GM12878 (cell line): Measurements from ENCODE around the gene PHEX. TPM values are rescaled to one million over a fixed set of nuclear protein-coding genes. Genes with fewer than 3 reads are reported as not detected.

Source experiments
- ATAC-seq: fragments of 200-7000 bp; cut with Tn5 transposase; 3 replicates; pipeline ENCODE4 v1.9.1; 2020; ENCODE audit warnings: mild to moderate bottlenecking, moderate library complexity
- BruUV-seq: library from RNA; stranded (reverse); fragments of 400-500 nt; replicated peaks from 2 replicates; lab custom pipeline; 2021; lab: Mats Ljungman, UMichigan
- CTCF ChIA-PET: fragments of 300-600 bp; sonication (Branson Sonifier 250); formaldehyde crosslinking; extraction: SDS; loops from one replicate; lab custom pipeline; 2021; ENCODE audit warnings: inconsistent platforms; lab: Yijun Ruan, JAX
- POLR2A ChIA-PET: fragments of 350-600 bp; formaldehyde crosslinking; extraction: SDS; loops from one replicate; lab custom pipeline; 2021; ENCODE audit warnings: inconsistent platforms; lab: Charles Lee
- RAD21 ChIA-PET: fragments of 300-600 bp; sonication (Branson Sonifier 250); formaldehyde crosslinking; loops from one replicate; lab custom pipeline; 2023; ENCODE audit warnings: antibody characterized with exemption; ENCODE audit not compliant: unreplicated experiment; lab: Charles Lee
- SMC1A ChIA-PET: fragments of 300-600 bp; sonication (Branson Sonifier 250); formaldehyde crosslinking; loops from one replicate; lab custom pipeline; 2023; ENCODE audit not compliant: unreplicated experiment, uncharacterized antibody; lab: Charles Lee
- DNase-seq: peaks from one replicate; pipeline ENCODE4 v3.0.0-alpha.2; 2011; ENCODE audit warnings: low read depth, low spot score
- FAIRE-seq: peaks from 3 replicates; lab custom pipeline; 2011; peaks lifted over from hg19 to GRCh38; lab: Jason Lieb, UNC
- H2AFZ ChIP-seq: 2 replicates; pipeline ENCODE4 v1.6.0; 2011; ENCODE audit warnings: low read depth, low read length, control low read depth; ENCODE audit not compliant: control insufficient read depth
- H3K27ac ChIP-seq: 2 replicates; pipeline ENCODE4 v1.5.1; 2011; ENCODE audit warnings: control low read depth; ENCODE audit not compliant: control insufficient read depth, insufficient read depth
- H3K27me3 ChIP-seq, 2 experiments: replicated peaks in 1 of 2; 2 replicates each; pipeline versions ENCODE4 v1.6.0 to v1.6.1; 2011; ENCODE audit warnings: low read length in 1 of 2; ENCODE audit not compliant: control insufficient read depth in 2 of 2, insufficient read depth in 2 of 2
- H3K36me3 ChIP-seq, 2 experiments: 2 replicates each; pipeline ENCODE4 v1.5.1; 2011; ENCODE audit warnings: low read length in 1 of 2; ENCODE audit not compliant: control insufficient read depth in 2 of 2, insufficient read depth in 2 of 2
- H3K4me1 ChIP-seq: 2 replicates; pipeline ENCODE4 v1.6.1; 2011; ENCODE audit warnings: mild to moderate bottlenecking, low read length, moderate library complexity, mixed read lengths; ENCODE audit not compliant: control insufficient read depth, insufficient read depth
- H3K4me2 ChIP-seq: 2 replicates; pipeline ENCODE4 v1.6.0; 2011; ENCODE audit warnings: control low read depth; ENCODE audit not compliant: control insufficient read depth, insufficient read depth
- H3K4me3 ChIP-seq: fragments of 200-600 bp; sonication (generic); 2 replicates; pipeline ENCODE4 v1.5.1; 2016
- H3K79me2 ChIP-seq: 2 replicates; pipeline ENCODE4 v1.6.0; 2011; ENCODE audit warnings: low read length; ENCODE audit not compliant: control insufficient read depth, insufficient read depth
- H3K9ac ChIP-seq: 2 replicates; pipeline ENCODE4 v1.8.0; 2011; ENCODE audit warnings: low read length, control low read depth, mixed read lengths; ENCODE audit not compliant: control insufficient read depth, insufficient read depth
- H3K9me3 ChIP-seq: replicated peaks from 3 replicates; pipeline ENCODE4 v1.5.1; 2011; ENCODE audit warnings: mild to moderate bottlenecking, low read length; ENCODE audit not compliant: control insufficient read depth, insufficient read depth
- H4K20me1 ChIP-seq: 2 replicates; pipeline ENCODE4 v1.6.0; 2011; ENCODE audit not compliant: control insufficient read depth, insufficient read depth
- CBX3 ChIP-seq: fragments of 200-600 bp; sonication (generic); IDR thresholded peaks from 2 replicates; pipeline ENCODE4 v1.6.1; 2016; ENCODE audit warnings: low read depth, borderline replicate concordance
- CHD1 ChIP-seq: IDR thresholded peaks from 2 replicates; pipeline ENCODE4 v1.6.1; 2012; ENCODE audit warnings: low read depth, low read length, improper control_type of control experiment
- CTCF ChIP-seq, 3 experiments: IDR thresholded peaks in 2 of 3; conservative IDR thresholded peaks in 1 of 3; 2 replicates each; pipeline ENCODE4 v1.5.1; 2011; ENCODE audit warnings: low read depth in 3 of 3, low read length in 3 of 3, mild to moderate bottlenecking in 3 of 3, control low read depth in 2 of 3, moderate library complexity in 2 of 3, inconsistent platforms in 1 of 3, mixed read lengths in 1 of 3; ENCODE audit not compliant: control insufficient read depth in 2 of 3, insufficient read depth in 1 of 3; ENCODE audit errors: extremely low read depth in 1 of 3
- IRF4 ChIP-seq: IDR thresholded peaks from 2 replicates; pipeline ENCODE4 v1.6.1; 2011; ENCODE audit warnings: low read depth, low read length
- KDM1A ChIP-seq: fragments of 200-600 bp; sonication (generic); IDR thresholded peaks from 2 replicates; pipeline ENCODE4 v1.6.1; 2016; ENCODE audit warnings: borderline replicate concordance
- MEF2A ChIP-seq: IDR thresholded peaks from 2 replicates; pipeline ENCODE4 v1.6.1; 2011; ENCODE audit warnings: low read depth, mild to moderate bottlenecking, low read length, moderate library complexity; ENCODE audit not compliant: insufficient read depth
- MXI1 ChIP-seq: fragments of 150-350 bp; IDR thresholded peaks from 2 replicates; pipeline ENCODE4 v1.6.1; 2011; ENCODE audit warnings: low read depth, mild to moderate bottlenecking, inconsistent platforms, low read length, improper control_type of control experiment
- MYB ChIP-seq: fragments of 150-350 bp; IDR thresholded peaks from 2 replicates; pipeline ENCODE4 v1.6.1; 2014; ENCODE audit warnings: mild to moderate bottlenecking, low read depth, low read length, borderline replicate concordance
- NBN ChIP-seq: fragments of 450-650 bp; IDR thresholded peaks from 2 replicates; pipeline ENCODE4 v1.6.1; 2016
- RELA ChIP-seq: fragments of 450-650 bp; IDR thresholded peaks from 2 replicates; pipeline ENCODE4 v1.8.0; 2014; ENCODE audit warnings: borderline replicate concordance; ENCODE audit not compliant: partially characterized antibody
- REST ChIP-seq: IDR thresholded peaks from 2 replicates; pipeline ENCODE4 v1.6.1; 2012; ENCODE audit warnings: mild to moderate bottlenecking, low read depth, low read length
- RUNX3 ChIP-seq: IDR thresholded peaks from 2 replicates; pipeline ENCODE4 v1.6.1; 2012; ENCODE audit warnings: low read length, inconsistent platforms
- SKIL ChIP-seq: fragments of 450-650 bp; IDR thresholded peaks from 2 replicates; pipeline ENCODE4 v1.6.1; 2017; ENCODE audit warnings: mild to moderate bottlenecking, low read depth, inconsistent platforms; ENCODE audit not compliant: poor library complexity, severe bottlenecking
- TARDBP ChIP-seq: IDR thresholded peaks from 2 replicates; pipeline ENCODE4 v1.6.1; 2016; ENCODE audit warnings: borderline replicate concordance
- ZNF384 ChIP-seq: IDR thresholded peaks from 2 replicates; pipeline ENCODE4 v1.6.1; 2012; ENCODE audit warnings: low read depth, mild to moderate bottlenecking, low read length, improper control_type of control experiment, borderline replicate concordance
- ZSCAN29 ChIP-seq: fragments of 450-650 bp; IDR thresholded peaks from 2 replicates; pipeline ENCODE4 v1.6.1; 2017; ENCODE audit warnings: mild to moderate bottlenecking, moderate library complexity
- WGBS: methylation state at CpG from one replicate; pipeline ENCODE4 v1.1.6; 2016; ENCODE audit warnings: low lambda C conversion rate; ENCODE audit not compliant: insufficient replicate concordance, insufficient coverage; ENCODE audit errors: missing lambda C conversion rate; 5-methylcytosine and 5-hydroxymethylcytosine counted together
- in situ Hi-C: fragments of 300-500 bp; cut with MboI; formaldehyde crosslinking; loops from 9 replicates; pipeline ENCODE4 v1.14.3; 2018; ENCODE audit warnings: mixed read lengths
- intact Hi-C: fragments of 100-400 bp; cut with micrococcal nuclease; formaldehyde crosslinking; loops from one replicate; pipeline ENCODE4 v1.14.2; 2022; ENCODE audit not compliant: unreplicated experiment
- polyA plus RNA-seq, 11 experiments: library from polyadenylated mRNA; depleted of rRNA in 4 of 11; unstranded in 6 of 11; stranded (reverse) in 5 of 11; fragments of >200 nt; fragmentation: Nextera tagmentation in 4 of 11; fragmentation: Illumina TruSeq in 1 of 11; extraction: Ambion mirVana in 4 of 11; extraction: Trizol in 1 of 11; gene quantifications; 1 replicate in 1 of 11; 2 replicates in 10 of 11; pipeline versions ENCODE4 v1.2.1 to v1.2.3, GENCODE V29; 2011 to 2016; ENCODE audit warnings: inconsistent platforms in 2 of 11, missing spikeins in 2 of 11, low read depth in 1 of 11
- total RNA-seq, 4 experiments: library from RNA; depleted of rRNA in 3 of 4; stranded (reverse); fragments of >200 nt in 3 of 4; fragmentation: Illumina TruSeq in 1 of 4; extraction: Trizol in 1 of 4; gene quantifications; 2 replicates each; pipeline versions ENCODE4 v1.2.1 to v1.2.3, GENCODE V29; 2013 to 2021

PHEX gene
- total and polyA plus RNA-seq, 10 of the 15 experiments (the other 5 are each of a cell fraction or from before 2014, with no cell fraction given): 0.12 to 97.2 (median 0.55) TPM

- peak; percentile 74 for ATAC-seq
- Histone ChIP-seq H3K4me2 (no peak overlapping the region), H3K4me1 (peaks cover 4% of the 10 kb centered on the region; the same call in 1 of the 2 replicates), H3K79me2 (no peaks in the 10 kb centered on the region), H3K4me3 (no peak overlapping the region), H3K27me3 (no peaks in the 10 kb centered on the region), H3K36me3 (peaks cover 0 to 3% of the 10 kb centered on the region in 2 experiments; a peak in 3 of 4 replicates), H3K27ac (no peak overlapping the region), H3K9ac (no peak overlapping the region), H3K9me3 (no peaks in the 10 kb centered on the region), H4K20me1 (no peaks in the 10 kb centered on the region), H2AFZ (no peak overlapping the region)
- intact Hi-C loops (loop anchor here (1.0 to 10.0 kb wide), 6 partner anchors 97 to 1649 kb away; no protein-coding TSS in a partner anchor), in situ Hi-C loops (loop anchor here (5.0 to 10.0 kb wide), 3 partner anchors 212 to 1919 kb away; partner anchors contain the start of genes APOO and CXorf58)
- ChIA-PET SMC1A (interaction anchor here (0.5 to 12.2 kb wide), 53 partner anchors 9 to 1917 kb away, joined by 3 to 168 read pairs (median 5); no protein-coding TSS in a partner anchor), POLR2A (interaction anchor here (0.6 to 1.2 kb wide), 4 partner anchors 10 to 150 kb away, joined by 3 to 7 read pairs (median 4); no protein-coding TSS in a partner anchor), RAD21 (interaction anchor here (0.7 to 8.8 kb wide), 59 partner anchors 10 to 1916 kb away, joined by 3 to 75 read pairs (median 5); no protein-coding TSS in a partner anchor), CTCF (interaction anchor here (0.6 to 7.1 kb wide), 110 partner anchors 8 to 1917 kb away, joined by 3 to 102 read pairs (median 4); no protein-coding TSS in a partner anchor)
- peak; percentile 99 for FAIRE-seq
- BruUV-seq: no TSS peak
- 4% methylated on average over 3 of the region's 3 CpGs for WGBS
- peak; percentile 67 for DNase-seq
- peak; percentile 19 for TF ChIP-seq SKIL
- no peak for TF ChIP-seq MXI1
- TF ChIP-seq RUNX3: peak; percentile 62; the same call in 1 of the 2 replicates
- no peak for TF ChIP-seq CHD1
- peak; percentile 86 to 99 (median 97); a peak in 5 of 6 replicates for TF ChIP-seq CTCF (IDR thresholded peaks at IDR 0.05 in 2 of 3, conservative IDR thresholded peaks at IDR 0.05 in 1 of 3; ENCODE audit: control insufficient read depth in 2 of 3, extremely low read depth in 1 of 3, insufficient read depth in 1 of 3, low read depth in 3 of 3, low read length in 3 of 3)
- no peak for TF ChIP-seq TARDBP
- no peak for TF ChIP-seq CBX3
- TF ChIP-seq MEF2A: no peak
- peak; percentile 54; the same call in 1 of the 2 replicates for TF ChIP-seq IRF4
- TF ChIP-seq ZNF384: no peak
- peak; percentile 52; the same call in 1 of the 2 replicates for TF ChIP-seq NBN
- no peak for TF ChIP-seq KDM1A
- TF ChIP-seq MYB: no peak
- no peak for TF ChIP-seq ZSCAN29
- TF ChIP-seq REST: no peak
- peak; percentile 47 for TF ChIP-seq RELA
Measured at GRCh38 chrX:21985332-21985777, 46.8 kb upstream of the PHEX start.
